OCI-LY7 (cell line): ENCODE measurements around the gene DCAF11.

Experiments
- EZH2phosphoT487 ChIP-seq: fragments of 200-600 bp; sonication (generic); IDR thresholded peaks from 2 replicates; pipeline ENCODE4 v1.6.1; 2018; ENCODE audit warnings: low read depth, borderline replicate concordance, mild to moderate bottlenecking, mixed run types, antibody characterized with exemption, low read length, moderate library complexity, mixed read lengths
- TF ChIP-seq, protein P1 (sequence below): fragments of 200-600 bp; sonication (generic); conservative IDR thresholded peaks from 2 replicates; pipeline ENCODE4 v1.5.1; 2014; ENCODE audit warnings: mild to moderate bottlenecking, antibody characterized with exemption, low read length, moderate library complexity, mixed read lengths

DNA sequence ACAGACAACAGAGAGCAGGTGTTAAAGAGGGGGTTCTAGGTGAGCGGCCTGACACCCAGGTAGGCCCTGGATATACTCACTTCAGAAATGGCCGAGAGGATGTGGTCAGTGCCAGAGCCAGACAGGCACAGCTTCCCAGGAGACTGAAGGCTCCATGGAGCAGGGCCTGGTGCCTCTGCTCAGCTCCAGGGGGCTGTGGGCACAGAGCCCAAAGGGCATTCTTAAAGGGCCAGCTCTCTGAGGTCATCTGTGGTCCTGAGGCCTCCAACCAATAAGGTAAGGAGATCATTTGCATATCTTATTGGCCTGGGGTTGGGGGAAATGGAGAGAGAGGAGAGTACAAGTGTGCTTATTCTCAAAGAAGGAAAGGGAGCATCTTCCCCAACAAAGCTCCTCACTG, 30.1 kb upstream of the DCAF11 start:
- TF ChIP-seq, protein P1, sequence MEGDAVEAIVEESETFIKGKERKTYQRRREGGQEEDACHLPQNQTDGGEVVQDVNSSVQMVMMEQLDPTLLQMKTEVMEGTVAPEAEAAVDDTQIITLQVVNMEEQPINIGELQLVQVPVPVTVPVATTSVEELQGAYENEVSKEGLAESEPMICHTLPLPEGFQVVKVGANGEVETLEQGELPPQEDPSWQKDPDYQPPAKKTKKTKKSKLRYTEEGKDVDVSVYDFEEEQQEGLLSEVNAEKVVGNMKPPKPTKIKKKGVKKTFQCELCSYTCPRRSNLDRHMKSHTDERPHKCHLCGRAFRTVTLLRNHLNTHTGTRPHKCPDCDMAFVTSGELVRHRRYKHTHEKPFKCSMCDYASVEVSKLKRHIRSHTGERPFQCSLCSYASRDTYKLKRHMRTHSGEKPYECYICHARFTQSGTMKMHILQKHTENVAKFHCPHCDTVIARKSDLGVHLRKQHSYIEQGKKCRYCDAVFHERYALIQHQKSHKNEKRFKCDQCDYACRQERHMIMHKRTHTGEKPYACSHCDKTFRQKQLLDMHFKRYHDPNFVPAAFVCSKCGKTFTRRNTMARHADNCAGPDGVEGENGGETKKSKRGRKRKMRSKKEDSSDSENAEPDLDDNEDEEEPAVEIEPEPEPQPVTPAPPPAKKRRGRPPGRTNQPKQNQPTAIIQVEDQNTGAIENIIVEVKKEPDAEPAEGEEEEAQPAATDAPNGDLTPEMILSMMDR: no peak
- TF ChIP-seq EZH2phosphoT487: no peak
